ENCODE results near the gene MLLT6.

DNA sequence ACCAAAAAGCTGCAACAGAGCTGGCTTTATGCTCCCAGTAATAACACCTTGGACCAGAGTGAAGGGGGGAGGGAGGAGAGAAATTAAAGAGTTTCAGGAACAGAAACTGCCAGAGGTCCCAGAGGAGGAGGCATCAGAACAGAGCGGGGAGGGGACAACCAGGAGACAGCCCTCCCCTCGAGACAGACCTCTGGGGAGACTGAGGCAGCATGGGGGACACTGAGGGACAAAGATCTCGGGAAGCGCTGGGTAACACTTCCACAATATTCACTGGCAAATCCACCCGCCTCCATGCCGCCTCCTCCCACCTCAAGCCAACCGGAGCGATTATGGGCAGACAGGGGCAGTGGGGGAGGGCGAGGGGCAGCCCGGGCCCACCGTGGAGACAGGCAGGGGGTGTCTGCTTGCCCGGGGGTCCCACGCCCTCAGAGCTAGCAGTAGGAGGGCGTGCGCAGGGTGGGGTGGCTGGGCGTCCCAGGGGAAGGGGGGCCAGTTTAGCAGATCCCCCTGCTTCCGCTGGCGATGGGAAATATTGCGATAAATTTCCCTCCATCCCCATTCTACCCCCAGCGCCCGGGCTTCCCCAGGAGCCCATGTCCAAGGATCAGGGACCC, 41.9 kb downstream of the MLLT6 start:
- TF ChIP-seq POLR2AphosphoS5 (IDR thresholded peaks at IDR 0.05) (no peak), POLR2A (IDR thresholded peaks at IDR 0.05) (no peak)
- TF ChIP-seq, protein P1, sequence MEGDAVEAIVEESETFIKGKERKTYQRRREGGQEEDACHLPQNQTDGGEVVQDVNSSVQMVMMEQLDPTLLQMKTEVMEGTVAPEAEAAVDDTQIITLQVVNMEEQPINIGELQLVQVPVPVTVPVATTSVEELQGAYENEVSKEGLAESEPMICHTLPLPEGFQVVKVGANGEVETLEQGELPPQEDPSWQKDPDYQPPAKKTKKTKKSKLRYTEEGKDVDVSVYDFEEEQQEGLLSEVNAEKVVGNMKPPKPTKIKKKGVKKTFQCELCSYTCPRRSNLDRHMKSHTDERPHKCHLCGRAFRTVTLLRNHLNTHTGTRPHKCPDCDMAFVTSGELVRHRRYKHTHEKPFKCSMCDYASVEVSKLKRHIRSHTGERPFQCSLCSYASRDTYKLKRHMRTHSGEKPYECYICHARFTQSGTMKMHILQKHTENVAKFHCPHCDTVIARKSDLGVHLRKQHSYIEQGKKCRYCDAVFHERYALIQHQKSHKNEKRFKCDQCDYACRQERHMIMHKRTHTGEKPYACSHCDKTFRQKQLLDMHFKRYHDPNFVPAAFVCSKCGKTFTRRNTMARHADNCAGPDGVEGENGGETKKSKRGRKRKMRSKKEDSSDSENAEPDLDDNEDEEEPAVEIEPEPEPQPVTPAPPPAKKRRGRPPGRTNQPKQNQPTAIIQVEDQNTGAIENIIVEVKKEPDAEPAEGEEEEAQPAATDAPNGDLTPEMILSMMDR (IDR thresholded peaks at IDR 0.05): no peak
